GM12864 (cell line): ENCODE measurements around the gene MED22.
"Not testable (repeated sequence)": the region's sequence is repeated elsewhere in the genome, so short reads cannot be mapped to it uniquely, and the experiment has no call there.

ENCODE experiments used
- DNase-seq: peaks from one replicate; pipeline ENCODE4 v3.0.0-alpha.2; 2011; ENCODE audit warnings: low read depth
- H3K4me3 ChIP-seq: 2 replicates; pipeline ENCODE4 v1.5.1; 2011; ENCODE audit warnings: mild to moderate bottlenecking, low read depth, low read length, control low read depth
- TF ChIP-seq, protein P1 (sequence below): IDR thresholded peaks from 2 replicates; pipeline ENCODE4 v1.5.1; 2011; ENCODE audit warnings: low read depth, mild to moderate bottlenecking, moderate library complexity, low read length, control low read depth, inconsistent platforms; ENCODE audit errors: missing control alignments

MED22 gene

DNA sequence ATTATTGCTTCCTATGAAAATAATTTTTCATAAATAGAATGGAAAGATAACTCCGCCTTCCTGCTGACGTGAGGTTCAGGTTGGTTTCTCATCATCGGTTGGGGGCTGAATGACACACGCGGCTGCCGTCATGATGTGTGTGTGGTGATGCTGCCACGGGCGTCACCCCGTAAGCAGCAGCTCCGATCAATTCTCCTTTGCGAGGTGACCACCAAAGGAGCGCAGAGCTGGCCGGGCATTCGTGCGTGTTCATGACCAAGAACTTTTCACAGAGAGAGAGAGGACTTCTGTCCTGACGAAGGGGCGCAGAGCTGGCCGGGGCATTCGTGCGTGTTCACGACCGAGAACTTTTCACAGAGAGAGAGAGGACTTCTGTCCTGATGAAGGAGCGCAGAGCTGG, 42.2 kb downstream of the MED22 start:
- no peak for DNase-seq
- TF ChIP-seq, protein P1, sequence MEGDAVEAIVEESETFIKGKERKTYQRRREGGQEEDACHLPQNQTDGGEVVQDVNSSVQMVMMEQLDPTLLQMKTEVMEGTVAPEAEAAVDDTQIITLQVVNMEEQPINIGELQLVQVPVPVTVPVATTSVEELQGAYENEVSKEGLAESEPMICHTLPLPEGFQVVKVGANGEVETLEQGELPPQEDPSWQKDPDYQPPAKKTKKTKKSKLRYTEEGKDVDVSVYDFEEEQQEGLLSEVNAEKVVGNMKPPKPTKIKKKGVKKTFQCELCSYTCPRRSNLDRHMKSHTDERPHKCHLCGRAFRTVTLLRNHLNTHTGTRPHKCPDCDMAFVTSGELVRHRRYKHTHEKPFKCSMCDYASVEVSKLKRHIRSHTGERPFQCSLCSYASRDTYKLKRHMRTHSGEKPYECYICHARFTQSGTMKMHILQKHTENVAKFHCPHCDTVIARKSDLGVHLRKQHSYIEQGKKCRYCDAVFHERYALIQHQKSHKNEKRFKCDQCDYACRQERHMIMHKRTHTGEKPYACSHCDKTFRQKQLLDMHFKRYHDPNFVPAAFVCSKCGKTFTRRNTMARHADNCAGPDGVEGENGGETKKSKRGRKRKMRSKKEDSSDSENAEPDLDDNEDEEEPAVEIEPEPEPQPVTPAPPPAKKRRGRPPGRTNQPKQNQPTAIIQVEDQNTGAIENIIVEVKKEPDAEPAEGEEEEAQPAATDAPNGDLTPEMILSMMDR, result no peak
- no peak overlapping the region for H3K4me3 ChIP-seq

DNA sequence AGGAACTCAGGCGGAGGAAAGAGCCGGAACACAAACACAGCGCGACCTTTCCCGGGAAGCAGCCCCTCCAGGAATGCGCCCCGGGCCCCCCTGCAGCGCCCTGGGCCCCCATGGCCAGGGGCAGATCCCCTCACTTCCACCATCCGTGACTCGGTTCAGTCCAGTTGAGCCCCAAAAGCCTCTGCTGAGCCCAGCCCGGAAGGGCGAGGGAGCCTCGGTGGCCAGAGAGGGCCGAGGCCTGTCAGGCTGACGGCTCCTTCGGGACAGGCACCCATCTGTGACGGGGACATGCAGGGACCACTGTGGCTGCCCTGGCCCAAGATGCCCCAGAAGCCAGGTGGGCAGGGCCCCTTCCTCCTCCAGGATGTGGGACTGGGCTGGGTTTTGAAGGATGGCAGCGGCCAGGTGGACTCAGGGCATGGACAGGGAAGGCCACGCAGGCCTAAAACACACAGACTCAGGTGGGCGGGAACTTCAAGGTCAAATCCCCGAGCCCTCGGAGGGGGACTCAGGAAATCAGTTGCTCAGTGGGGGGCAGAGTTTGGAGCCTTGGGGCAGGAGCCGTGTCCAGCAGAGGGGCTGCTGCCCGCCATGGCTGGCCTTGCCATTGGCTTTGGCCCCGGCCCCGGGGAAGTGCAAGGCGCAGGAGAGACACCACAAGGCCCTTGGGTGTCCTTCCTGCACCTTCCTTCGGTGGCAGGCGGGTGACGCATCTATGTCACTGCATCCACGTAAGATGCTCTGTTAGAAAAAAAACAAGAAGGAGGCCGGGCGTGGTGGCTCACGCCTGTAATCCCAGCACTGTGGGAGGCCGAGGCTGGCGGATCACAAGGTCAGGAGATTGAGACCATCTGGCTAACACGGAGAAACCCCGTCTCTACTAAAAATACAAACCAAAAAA, 43.2 kb downstream of the MED22 start:
- no peak for DNase-seq
- TF ChIP-seq, protein P1, result no peak
- H3K4me3 ChIP-seq, result no peak overlapping the region

DNA sequence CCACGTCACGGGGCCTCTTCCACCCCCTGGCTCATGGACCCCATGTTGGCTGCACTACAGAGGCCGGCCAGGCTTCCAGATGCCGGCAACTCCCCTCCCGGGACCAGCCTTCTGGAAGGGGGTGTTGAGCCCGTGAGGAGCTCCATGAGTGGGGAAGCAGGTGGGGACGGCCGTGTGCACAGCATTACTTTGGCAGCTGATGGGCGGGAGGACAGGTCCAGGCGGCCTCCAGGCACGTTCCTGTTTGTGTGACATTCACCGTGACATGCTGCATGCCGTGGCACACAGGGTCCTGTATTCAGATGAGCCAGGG, 43.8 kb downstream of the MED22 start:
- TF ChIP-seq, protein P1, result no peak
- H3K4me3 ChIP-seq, result no peak overlapping the region
- no peak for DNase-seq

DNA sequence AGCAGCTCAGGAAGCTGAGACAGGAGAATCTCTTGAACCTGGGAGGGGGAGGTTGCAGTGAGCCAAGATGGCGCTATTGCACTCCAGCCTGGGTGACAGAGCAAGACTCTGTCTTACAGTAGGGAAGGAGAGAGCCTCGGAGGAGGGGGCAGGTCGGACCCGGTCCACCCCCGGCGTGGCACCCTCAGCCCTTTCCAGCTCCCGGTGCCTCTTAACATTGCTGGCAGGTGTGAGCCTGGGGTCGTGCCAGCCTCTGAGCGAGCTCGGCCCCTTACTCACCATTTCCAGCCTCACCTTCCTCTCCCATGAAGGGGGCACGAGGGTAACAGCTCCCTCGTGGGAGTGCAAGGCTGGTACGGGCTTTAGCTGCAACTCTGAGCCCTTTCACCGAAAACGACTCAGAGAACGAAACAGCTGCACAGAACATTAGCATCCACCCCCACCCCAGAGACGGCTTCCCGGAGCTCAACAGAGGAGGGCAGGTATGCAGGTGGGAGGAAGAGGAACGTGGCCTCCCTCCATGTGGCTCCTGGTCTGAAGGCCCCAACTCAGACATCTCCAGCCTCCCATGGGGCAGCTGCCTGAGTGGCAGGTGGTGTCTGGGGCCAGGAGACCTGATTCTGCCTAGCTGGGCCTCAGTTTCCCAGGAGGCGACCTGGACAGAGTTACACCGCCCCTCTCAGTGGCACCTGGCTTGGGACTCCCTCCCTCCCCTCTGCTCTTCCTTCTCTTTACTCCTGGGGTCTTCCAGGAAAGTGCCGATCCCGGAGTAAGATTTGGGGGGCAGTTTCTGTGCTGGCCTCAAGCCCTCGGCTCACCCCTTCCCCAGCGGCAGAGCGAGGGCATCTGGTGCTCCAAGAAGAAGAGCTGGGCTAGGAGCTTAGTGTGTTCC, 44.4 kb downstream of the MED22 start:
- H3K4me3 ChIP-seq, result no peak overlapping the region
- TF ChIP-seq, protein P1, result no peak
- no peak for DNase-seq

DNA sequence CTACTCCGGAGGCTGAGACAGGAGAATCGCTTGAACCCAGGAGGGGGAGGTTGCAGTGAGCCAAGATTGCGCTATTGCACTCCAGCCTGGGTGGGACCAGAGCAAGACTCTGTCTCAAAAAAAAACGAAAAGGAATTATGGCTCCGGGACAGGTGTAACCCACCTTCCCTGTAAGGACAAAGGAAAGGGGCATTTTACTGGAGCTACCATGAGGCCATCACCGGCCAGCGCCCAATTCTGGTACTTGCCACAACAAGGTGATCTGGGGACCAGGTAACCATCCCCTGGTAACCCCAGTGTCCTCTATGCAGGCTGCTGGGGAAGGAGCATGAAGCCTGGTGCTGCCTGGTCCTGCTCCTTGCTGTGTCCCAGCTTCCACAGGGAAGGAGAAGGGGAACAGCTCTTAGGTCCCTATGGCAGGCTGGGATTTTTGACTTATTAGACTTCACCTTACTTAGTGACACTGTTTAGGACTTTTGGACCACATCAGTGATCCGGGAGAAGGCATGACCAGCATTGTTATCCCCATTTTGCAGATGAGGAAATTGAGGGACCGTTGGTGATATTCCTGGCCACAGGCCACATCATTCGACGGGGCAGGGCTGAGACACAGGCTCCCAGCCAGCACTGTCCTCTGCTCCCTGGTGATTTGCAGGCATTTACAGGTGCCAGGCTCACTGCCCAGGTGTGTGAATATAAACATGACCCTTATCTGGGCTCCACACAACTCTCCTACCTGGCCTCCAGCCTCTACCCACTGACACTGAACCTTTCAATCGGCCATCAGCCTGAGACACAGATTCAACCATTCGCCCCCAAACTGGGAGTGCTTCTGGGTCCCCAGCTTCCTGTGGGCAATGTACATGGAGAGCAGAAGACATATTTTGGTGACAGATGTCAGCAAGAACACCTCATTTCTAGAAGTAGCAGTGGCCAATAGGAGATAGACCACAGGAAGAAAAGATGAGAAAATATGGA, 46.4 kb downstream of the MED22 start:
- H3K4me3 ChIP-seq, result no peak overlapping the region
- DNase-seq, result no peak
- TF ChIP-seq, protein P1, result no peak

DNA sequence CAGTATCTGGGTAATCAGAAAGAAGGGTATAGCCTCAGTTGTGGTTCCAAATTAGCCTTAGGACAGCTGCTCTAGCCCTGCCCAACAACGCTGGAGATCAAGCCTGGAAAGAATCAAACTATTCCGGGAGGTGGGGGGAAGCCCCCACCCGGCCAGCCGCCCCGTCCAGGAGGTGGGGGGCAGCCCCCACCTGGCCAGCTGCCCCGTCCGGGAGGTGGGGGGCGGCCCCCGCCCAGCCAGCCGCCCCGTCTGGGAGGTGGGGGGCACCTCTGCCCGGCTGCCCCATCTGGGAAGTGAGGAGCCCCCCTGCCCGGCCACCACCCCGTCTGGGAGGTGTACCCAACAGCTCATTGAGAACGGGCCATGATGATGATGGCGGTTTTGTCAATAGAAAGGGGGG, 47.9 kb downstream of the MED22 start:
- H3K4me3 ChIP-seq, DNase-seq: not testable (repeated sequence)

DNA sequence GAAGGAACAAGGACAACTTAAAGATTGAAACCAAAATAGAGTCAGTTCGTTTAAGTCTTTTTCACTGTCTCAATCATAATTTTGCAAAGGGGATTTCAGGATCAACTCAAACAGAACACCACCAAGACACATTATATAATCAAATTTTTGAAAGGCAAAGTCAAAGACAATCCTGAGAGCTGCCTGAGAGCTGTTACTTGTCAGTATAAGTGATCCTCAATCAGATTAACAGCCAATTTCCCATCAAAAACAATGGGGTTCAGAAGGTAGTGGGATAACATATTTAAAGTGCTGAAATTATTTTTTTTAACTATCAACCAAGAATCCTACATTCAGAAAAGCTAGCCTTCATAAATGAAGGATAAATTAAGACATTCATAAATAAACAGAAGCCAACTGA, 53.7 kb downstream of the MED22 start:
- H3K4me3 ChIP-seq, result no peak overlapping the region
- TF ChIP-seq, protein P1, result no peak
- DNase-seq, result no peak
